Activated gamma-delta T cell treated with Interleukin-2 at 50 U/mL for 16 hours (primary cell): ENCODE measurements around the gene ERAS.

Source experiments
- DNase-seq: peaks from one replicate; pipeline ENCODE4 v3.0.0-alpha.2; 2020

ERAS gene, protein sequence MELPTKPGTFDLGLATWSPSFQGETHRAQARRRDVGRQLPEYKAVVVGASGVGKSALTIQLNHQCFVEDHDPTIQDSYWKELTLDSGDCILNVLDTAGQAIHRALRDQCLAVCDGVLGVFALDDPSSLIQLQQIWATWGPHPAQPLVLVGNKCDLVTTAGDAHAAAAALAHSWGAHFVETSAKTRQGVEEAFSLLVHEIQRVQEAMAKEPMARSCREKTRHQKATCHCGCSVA

DNA sequence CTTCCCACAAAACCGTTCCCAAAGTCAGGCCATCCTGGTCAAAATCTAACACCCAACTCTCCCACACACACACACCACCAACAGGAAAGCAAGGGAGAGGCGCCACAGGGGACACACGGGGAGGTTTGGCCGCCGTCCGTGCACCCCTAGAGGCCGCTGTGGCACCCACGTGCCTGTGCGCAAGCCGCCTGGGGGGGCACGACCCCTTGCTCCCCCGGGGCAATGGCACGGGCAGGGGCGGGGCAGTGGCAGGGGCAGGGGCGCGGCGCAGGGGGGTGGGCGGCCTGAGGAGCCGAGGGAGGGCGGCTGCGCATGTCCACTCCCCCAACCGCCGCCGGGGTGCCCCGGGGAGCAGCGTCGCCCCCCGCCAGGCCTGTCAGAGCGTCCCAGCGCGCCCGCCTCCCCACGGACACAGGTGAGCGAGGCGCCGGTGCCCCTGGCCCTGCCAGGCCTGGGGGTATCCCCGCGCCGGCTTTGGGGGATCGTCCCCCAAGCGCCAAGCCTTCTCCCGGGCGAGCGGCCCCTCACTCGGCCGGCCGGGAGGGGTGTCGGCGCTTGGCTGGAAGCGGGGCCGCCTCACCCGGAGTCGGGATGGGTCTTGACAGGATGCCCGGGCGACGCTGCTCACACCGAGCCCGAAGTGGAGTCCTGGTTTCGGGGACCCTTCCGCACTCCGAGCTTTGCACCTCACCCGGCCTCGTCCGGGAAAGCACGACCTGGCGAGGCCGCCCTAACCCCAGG lies at the start of gene ERAS:
ERAS (plus strand) TSS at position 379 of the 741 bp plus-strand sequence. CDS start 2,611 bp downstream, outside the sequence.
- DNase-seq = no peak

DNA sequence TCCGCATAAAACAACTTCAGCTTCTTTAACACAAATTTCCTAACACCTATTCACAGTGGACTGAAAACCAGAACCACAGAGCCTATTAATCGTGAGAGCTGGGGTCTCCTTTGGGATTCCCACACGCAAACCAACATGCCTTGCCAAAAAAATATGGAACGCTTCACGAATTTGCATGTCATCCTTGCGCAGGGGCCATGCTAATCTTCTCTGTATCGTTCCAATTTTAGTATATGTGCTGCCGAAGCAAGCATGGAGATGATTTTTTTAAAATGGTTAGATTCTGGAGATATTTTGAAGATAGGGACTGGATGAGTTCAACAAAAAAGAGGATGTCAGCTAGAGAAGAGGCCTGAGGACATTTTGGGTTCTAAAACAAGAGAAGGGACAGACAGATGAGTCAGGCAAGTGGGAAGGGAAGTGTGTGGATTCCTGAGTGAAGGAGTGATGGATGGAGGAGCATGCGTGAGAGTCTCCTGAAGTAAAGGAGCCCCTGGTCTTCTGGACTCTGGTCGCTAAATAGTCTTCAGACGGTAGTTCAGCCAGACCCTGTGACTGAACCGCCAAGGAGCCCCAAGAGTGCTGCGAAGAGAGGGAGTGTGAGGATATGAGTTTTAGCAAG lies 49.4 kb upstream of the ERAS start:
- no peak for DNase-seq

DNA sequence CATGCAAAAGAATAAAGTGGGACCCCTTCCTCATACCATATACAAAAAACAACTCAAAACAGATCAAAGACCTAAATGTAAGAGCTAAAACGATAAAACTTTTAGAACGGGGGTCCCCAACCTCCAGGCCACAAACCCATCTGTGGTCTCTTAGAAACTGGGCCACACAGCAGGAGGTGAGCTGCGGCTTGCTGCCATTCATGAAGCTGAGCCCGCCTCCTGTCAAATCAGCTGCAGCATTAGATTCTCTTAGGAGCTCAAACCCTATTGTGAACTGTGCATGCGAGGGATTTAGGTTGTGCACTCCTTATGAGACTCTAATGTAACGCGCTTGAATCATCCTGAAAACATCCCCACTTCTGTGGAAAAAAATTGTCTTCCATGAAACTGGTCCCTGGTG lies 46.9 kb upstream of the ERAS start:
- no peak for DNase-seq

DNA sequence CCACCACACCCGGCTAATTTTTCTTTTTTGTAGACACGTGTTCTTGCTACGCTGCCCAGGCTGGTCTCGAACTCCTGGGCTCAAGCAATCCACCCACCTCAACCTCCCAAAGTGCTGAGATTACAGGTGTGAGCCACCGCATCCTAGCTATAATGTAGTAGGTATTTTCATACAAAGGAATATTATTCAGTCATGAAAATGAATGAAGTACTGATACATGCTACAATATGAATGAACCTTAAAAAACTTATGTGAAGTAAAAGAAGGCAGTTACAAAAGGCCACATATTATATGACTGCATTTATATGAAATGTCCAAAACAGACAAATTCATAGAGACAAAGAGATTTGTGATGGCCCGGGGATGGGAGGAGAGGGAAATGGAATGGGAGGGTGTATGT lies 44.6 kb upstream of the ERAS start:
- DNase-seq = no peak

DNA sequence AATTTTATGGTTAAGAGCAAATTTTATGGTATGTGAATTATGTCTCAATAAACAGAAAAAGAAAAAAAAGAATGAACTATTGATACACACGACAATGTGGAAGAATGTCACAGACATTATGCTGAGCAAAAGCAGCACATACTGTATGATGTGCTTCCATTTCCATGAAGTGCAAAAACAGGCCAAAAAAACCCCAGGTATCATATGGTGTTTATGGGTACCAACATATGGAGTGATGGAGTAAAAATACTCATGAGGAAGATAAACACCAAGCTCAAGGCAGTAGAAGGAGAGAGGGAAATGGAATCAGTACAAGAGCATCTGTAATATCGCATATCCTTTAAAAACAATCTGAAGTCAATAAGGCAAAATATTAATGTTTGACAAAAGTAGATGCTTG lies 44.1 kb upstream of the ERAS start:
- DNase-seq = no peak

DNA sequence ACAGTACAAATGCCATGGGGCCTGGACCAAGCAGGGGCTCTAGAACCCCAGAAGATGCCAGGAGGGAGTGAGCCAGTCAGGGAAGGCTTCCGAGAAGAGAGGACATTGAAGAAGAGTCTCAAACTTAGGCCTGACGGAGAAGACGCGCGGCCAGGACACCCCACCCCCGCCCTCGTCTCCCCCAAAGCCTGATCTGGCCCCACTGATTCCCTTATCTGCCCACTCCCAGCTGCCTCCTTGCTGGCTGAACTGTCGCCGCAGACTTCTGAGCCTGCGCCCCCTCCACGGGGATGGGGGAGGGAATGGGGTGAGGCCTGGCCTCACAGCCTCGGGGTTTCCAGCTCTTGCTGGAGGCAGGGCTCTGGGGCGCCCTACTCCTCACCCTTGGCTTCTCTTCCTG lies 43.5 kb upstream of the ERAS start:
- no peak for DNase-seq

DNA sequence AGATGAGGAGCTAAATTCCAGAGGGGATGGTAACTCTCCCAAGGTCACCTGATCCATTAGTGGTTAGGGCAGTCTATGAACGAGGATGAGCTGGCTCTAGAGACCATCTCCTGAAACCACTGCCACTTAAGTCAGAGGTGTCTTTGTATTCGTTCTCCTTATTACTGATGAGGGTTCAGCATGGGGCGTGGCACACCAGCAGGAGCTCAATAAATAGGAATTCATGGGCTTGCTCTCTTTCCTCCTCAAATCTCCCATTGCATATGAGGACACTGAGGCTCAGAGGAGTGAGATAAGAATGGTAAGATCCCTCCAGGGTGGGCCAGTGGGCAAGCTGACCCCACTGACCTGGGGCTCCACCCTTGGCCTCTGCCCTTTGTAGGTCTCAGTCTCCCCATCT lies 41.6 kb upstream of the ERAS start:
- no peak for DNase-seq

DNA sequence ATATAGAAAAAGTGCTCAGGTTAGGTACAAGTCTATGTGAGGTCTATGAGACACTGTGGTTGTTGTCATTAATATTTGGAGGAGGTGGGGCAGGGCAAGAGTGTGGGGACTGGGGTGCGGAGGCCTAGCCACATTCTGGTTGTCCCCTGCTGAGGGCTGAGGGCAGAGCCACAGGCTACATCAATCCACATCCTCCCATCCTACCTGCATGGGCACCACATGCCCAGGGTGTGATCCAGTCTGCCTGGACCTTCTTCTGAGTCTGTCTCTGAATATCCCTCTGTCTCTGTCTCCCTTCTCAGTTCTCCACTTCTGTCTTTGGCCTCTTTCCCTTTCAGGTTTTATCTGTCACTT lies 41.1 kb upstream of the ERAS start:
- no peak for DNase-seq

DNA sequence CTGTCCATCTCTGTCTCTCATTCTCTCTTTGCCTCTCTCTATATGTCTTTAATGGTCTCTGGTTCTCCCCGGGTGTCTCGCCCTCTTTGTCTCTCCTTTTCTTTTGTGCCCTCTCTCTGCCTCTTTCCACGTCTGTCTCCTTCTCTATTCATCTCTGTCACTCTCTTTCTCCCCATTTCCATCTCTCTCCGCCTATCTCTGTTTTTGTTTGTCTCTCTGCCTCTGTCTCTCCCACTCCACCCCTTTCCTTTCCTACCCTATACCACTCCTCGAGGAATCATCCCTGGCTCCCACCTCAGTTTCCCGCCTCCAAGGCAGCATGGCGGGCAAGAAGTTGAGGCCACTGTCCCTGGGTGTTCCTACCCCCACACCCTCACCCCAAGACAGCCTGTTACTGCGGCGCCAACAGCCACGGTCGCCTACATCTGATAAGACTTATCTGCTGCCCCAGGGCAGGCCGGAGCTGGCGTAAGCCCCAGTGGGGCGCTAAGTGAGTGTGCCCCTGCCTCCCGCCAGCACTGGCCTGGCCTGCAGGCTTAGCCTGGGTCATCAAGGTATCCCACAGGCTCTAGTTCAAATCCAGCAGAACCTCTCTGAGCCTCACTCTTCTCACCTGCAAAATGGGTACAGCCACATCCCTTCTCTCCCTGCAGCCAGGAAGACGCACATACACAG lies 40.6 kb upstream of the ERAS start:
- no peak for DNase-seq

DNA sequence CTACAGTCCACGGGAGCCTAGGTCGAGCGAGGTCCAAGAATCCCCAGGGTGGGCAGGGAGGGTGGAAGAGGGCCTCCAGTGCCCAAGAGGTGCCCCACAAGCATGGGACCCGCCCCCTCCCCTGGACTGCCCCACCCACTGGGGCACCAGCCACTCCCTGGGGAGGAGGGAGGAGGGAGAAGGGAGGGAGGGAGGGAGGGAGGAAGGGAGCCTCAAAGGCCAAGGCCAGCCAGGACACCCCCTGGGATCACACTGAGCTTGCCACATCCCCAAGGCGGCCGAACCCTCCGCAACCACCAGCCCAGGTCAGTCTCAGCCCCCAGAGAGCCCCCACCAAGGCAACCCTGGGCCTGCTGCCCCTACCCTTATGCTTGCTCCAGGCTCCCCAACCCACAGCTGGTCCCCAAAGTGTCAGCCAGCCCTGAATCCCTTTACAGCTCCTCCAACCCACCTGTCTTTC lies 39.9 kb upstream of the ERAS start, which contains the start of gene GATA1:
GATA1 (plus strand) TSS at position 250 of the 460 bp plus-strand sequence. CDS start 4,520 bp downstream, outside the sequence.
- no peak for DNase-seq

DNA sequence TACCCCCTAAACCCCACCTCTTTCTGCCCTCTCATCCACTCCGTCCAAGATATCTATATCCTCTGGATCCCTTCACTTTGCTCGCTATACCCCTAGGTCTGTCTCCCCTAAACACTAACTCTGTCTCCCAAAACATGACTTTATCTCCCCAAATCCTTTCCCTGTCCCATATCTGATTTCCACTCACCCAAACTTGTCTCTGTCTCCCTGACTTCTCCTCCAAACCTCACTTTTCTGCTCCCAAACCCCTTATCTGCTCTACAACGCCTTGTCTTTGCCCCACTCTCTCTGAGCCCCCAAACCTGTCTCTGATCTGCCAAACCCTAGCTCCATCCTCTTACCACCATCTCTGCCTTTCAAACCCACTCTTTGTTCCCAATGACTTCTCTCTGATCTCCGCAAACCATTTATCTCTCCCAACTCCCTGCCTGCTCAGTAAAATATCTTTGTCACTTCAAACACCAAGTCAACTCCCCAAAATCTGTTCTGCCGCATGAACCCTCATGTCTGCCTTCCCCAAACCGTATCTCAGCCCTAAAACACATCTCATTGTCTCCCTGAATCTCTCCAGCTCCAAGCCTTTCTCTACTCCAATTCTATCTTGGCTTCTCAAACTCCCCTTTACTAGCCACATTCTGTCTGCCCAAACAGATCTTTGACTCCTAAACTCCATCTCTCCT lies 39.3 kb upstream of the ERAS start:
- no peak for DNase-seq

DNA sequence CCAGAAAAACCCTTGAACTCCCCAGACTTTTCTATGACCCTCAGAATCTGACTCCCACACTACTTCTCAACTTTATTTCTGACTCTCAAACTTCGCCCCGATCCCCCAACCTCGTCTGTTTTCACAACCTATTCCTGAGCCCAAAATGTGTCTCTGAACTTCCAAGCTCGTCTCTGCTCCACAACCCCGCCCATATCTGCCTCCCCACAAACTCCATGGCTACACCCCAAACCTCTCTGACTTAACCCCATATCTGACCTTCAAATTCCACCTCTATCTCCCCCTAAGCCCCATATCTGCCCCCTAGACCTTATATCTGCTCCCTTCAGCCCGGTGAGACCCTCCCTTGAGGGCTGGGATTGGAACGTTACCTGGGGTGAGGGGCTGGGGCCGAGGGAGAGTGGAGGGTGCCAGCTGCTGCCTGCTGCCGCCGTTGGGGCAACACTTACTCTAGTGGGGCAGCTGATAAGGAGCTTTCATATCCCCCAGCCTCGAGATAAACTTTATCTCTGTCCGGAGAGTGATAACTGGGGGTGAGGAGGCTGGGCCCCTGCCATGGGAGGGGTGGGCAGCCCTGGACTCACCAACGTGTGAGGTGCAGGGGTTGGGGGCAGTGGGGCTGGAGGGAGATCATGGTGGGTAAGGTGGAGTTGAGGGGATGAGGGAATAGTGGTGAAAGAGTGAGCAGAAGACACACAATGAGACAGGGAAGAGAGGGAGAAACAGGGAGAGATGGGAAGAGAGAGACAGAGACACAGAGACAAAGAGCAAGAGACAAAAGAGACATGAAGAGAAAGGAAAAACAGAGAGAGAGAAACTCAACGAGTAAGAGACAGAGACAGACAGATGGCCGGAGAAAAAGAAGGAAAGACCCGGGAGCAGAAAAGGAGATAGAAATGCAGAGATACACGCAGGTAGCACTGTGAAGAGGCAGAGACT lies 38.5 kb upstream of the ERAS start:
- DNase-seq = no peak

DNA sequence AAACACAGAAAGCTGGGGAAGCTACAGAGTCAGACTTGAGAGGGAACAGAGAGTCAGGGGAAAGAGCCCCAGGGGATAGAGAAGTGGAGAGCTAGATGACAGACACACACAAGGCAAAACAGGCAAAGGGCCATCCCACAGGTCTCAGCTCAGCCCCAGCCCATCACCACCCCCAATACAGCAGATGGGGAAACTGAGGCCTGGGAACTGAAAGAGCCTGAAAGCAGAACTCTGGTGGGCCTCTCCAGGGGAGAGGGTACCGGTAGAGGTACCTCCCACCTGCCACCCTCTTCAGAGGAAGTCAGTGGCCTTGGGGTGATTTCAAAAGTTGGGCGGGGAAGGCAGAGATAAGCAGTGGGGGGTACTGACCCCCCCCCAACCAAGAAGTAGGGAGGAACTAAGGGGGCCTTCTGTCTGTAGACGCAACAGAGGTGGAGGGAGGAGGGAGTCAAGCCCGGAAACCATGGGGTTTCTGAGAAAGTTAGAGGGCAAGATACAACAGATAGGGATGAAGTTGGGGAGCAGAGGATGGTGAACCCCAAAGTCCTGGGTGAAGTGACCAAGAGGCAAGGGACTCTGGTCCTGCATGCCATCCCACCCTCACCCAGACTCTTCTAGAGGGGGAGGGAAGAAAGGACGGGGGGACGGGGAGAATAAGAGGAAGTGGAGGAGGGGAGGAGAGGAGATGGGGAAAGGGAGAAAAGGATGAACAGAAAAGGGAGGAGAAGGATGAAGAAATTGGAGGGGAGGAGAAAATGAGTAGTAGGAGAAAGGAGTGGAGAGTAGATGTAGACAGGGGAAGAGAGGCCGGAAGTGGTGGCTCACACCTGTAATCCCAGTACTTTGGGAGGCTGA lies 36.7 kb upstream of the ERAS start:
- no peak for DNase-seq

DNA sequence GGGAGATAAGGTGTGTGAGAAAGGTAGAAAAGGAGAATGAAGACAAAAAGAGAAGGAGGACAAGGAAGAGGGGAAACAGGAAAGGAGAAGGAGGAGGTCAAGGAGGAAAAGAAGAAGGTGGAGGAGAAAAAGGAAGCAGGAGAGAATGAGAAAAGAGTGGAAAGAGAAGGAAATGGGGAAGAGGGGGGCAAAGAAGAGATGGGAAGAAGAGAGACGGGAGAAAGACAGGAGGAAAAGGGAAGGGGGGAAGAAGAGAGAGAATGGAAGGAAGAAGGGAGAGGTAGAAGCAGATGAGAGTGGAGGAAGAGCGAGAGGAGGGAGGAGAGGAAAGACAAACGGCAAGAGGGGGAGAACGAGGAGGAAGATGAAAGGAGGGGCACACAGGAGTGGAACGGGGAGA lies 35.8 kb upstream of the ERAS start:
- no peak for DNase-seq

DNA sequence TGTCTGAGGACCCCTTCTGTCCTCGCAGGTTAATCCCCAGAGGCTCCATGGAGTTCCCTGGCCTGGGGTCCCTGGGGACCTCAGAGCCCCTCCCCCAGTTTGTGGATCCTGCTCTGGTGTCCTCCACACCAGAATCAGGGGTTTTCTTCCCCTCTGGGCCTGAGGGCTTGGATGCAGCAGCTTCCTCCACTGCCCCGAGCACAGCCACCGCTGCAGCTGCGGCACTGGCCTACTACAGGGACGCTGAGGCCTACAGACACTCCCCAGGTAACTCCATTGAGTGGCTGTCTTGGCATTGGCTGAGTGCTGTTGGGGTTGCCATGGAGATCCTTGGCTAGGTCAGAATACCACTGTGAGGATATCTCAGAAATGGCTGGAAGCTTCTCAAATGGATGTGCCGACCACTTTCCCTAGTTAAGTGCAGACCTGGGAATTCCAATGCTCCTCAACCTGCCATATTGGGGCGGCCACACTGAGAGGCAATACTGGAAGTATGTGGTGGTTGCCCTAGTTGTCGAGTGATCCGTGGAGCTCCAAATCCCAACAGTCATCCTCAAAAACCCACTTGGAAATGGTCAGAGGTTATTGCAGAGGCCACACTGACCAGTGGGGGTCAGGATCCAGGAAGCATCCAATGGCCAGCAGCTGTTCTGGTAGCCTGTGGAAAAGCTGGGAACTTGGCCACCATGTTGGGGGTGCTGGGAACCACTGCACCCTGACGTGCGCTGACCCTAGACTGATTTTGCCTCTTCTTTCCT lies 35.1 kb upstream of the ERAS start:
- DNase-seq = no peak

DNA sequence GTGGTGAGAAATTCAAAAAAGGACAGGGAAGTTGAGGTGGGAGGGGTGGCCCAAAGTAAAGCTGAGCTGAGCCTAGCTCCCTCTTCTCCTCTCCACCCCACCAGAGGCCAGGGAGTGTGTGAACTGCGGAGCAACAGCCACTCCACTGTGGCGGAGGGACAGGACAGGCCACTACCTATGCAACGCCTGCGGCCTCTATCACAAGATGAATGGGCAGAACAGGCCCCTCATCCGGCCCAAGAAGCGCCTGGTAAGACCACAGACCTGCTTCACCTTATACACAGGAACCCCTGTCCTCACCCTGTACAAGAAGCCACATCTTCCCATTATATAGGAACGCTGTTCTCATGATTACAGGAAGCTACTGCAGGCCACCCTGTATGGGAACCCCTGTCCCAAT lies 34.1 kb upstream of the ERAS start:
- DNase-seq = no peak

DNA sequence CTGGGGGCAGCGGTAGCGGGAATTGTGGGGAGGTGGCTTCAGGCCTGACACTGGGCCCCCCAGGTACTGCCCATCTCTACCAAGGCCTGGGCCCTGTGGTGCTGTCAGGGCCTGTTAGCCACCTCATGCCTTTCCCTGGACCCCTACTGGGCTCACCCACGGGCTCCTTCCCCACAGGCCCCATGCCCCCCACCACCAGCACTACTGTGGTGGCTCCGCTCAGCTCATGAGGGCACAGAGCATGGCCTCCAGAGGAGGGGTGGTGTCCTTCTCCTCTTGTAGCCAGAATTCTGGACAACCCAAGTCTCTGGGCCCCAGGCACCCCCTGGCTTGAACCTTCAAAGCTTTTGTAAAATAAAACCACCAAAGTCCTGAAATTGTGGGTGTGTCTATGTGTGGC lies 32.4 kb upstream of the ERAS start:
- no peak for DNase-seq

DNA sequence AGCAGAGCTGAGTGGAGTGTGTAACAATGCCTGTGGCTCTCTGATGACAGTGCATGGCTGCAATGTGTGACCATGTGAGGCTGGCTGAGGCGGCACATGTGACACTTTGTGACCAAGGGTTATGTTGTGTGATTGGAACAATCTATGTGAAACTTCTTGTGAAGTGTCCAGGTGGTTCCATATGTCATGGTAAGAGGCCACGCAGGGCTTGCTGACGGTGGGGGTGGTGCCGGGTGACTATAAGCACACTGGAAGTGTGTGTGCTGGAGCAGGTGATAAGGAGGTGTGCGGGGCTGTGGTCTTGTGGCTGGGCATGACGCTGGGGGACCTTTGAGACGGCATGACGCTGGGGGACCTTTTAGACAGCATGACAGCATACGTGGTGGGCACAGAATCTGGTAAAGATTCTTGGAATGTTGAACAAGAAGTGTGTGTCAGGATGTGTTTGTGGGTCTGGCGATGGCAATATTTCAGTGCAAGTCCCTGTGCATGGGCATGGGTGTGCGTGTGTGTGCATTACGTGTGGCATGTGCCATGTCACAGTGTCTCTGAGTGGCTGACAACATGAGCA lies 31.9 kb upstream of the ERAS start:
- no peak for DNase-seq

DNA sequence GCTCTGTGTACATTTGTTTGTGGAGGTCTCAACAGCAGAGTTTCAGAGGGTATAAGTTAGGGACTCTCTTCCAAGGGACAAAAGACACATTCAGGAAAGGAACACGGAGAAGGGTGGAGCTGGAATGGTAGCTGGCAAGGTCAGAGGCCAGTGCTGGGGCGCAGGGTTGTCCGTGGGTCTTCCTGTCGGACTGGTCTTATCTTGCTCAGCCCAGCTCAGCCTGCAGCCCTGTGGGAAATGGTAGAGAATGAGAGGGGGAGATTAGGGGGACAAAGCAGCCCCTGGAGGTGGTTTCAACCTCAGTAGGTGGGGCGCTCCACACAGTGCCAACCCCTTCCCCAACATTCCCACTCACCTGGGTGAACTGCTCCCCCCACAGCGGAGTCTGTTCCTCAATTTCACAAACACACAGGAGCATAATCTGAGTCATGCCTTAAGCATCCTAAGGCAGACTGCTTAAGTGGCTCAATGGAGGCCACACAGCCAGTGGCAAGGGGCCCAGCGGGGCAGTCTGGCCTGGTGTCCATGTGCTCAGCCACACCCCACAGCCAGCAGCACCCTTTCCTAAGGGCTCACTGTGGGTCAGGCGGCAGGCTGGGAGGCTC lies 31.3 kb upstream of the ERAS start:
- no peak for DNase-seq
